ENCODE results near the gene PI4KA.
A peak's percentile ranks its signal among the peaks of the same experiment; 100 is the strongest.

Gene PI4KA

DNA sequence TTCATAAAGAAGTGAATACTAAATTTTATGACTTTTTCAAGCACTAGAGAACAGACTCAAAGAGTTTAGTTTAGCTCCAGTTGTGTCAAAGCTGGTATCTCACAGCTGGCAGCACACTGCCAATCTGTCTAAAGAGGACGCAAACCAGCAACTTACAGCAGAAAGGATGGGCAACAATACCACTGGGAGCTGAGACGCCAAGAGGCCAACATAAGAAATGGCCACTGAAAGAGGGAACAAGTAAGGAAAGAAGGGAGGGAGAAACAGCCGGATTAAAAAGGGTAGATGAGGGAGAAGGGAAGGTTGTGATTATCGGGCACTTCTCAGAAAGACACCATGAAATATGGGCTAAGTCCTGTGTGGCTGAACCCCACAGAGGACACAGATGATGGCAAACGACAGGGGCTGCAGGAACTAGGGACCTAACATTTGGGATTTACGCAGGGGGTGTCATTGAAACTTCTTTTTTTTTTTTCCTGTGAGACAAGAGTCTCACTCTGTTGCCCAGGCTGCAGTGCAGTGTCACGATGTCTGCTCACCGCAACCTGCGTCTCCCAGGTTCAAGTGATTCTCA is 43.0 kb downstream of the PI4KA start:
- DNase-seq, result no peak

DNA sequence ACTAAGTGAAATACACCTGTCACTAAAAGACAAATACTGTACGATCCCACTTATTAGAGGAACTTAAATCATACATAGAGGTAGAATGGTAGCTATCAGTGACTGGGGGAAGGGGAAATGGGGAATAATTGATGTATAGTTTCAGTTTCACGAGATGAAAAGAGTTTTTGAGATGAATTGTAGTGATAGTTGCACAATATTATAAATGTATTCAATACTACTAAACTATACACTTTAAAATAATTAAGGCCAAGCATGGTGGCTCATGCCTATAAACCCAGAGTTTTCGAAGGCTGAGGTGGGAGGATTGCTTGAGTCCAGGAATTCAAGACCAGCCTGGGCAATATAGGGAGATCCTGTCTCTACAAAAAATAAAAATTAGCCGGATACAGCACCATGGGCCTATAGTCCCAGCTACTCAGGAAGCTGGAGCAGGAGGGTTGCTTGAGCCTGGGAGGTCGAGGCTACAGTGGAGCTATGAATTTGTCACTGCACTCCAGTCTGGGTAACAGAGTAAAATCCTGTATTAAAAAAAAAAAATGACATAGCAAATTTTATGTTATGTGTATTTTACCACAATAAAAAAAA is 44.3 kb downstream of the PI4KA start:
- DNase-seq, result no peak

DNA sequence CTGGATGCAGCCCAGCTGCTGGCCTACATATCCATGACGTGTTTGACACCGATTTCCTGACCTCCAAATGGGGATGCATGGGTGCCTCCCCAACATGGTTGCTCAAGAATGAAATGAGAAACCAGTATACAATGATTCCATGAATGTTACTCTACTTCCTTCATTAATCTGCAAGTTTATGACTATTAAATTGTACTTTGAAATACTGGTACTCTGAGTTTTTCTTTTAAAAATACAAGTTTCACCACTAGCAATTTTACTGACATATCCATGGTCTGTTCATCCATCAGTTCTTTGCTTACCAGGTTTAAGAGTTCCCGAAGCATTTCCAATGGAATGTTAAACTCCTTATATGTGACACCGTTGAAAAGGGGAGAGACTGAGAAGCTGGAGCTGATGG is 45.6 kb downstream of the PI4KA start:
- DNase-seq, result no peak

DNA sequence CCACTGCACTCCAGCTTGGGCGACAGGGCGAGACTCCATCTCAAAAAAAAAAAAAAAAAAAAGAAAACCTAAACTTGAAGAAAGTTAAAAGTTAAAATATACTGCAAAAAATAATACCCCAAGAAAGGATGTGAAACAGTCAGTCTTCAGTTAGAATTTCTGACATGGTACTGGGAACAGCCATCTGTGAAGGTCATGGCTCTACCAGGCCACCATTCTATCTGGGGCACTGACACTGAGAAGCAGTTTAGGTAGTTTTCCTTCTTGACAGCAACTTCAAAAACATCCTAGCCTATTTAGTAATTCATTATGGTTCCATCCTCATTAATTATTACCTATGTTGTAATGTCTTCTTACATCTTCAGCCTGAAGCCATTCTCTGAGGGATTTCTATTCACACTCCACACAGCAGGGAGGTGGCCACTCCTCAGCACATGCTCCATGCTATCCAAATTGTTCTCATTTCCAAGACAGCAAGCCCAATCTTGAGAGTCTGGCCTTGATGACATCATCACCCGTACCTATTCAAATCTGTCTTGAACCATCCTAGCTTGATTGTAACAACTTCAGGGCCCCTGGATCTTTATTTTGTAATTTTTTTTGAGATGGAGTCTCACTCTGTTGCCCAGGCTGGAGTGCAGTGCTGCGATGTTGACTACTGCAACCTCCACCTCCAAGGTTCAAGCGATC is 46.5 kb downstream of the PI4KA start:
- no peak for DNase-seq

DNA sequence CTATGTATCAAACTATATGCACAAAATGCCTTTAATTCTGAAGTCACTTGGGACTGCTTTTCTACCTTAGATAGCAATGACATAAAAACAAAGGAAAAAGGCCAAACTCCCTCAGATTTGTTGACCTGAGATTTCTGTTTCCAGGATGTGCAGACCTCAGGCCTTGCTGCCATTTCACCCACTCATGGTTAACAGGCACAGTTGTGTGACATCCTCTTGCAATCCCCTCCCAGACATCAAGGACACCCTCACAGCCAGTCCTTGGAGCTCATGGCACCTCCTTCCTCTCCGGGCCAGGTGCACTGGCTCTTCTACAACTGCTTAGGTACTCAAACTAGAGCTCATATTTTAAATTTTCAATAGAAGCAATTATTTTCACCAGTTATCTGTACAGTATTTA is 47.4 kb downstream of the PI4KA start:
- no peak for DNase-seq

DNA sequence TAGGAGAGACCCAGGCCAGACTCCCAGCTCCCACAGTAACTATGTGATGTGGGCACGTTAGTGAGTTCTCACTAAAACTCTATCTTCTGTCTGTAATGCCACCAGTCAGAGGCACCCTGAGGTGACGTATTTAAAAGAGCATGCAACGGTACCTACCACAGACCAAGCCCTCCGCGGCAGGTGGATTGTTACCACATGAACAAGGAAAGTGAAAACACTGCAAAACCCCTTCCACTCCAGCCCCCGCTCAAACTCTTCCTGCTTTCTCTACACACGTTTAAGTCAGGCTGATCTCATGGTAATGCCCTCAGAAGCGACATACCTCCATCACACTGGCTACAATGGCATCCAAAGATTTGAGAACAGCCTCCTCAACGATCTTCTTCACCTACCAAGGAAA is 48.0 kb downstream of the PI4KA start:
- peak; percentile 37 for DNase-seq

DNA sequence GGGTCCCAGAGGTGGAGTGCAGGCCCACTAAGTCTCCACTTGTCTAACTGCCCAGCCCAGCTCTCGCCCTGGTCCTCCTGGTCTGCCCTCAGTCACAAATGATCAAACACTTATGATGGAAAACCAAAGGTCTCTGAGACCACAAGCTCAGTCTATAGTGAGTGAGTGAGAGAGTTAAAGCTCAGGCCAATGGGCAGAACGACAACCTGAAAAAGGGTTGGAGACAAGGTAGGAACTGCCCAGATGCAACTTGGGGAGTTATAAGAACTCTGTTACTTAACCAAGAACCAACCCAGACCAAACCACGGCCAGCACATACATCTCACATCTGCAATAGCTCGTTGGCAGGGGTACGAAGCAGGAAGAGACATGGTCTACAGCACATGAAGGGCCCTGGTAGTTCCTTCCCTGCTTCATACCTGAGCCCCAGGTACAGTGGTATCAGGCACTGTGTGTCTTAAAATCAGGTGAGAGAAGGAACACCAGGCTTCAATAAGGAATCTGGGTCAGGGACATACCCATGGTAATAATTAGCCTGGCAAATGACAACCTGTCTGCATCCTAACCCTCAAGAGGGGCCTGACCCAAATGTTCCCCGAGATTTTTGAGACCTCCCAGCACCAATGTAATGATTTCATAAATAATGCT is 48.9 kb downstream of the PI4KA start:
- no peak for DNase-seq

DNA sequence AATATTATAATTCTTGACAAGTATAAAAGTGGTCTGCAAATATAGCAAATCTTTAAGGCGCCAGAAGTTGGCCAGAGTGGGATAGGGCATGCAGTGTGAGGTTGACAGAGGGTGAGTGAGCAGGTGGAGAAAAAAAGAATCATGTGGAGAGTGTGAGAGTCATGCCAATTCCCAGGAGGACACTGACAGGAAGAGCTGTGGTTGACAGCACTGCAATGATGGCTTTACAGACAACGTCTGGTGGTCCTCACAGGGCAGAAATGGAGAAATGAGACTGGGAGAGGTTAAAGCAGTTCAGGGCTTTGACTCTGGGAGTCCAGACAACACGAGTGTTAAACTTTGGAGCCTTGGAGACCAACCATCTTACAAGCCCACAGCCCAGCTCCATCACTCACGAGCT is 49.8 kb downstream of the PI4KA start:
- no peak for DNase-seq

DNA sequence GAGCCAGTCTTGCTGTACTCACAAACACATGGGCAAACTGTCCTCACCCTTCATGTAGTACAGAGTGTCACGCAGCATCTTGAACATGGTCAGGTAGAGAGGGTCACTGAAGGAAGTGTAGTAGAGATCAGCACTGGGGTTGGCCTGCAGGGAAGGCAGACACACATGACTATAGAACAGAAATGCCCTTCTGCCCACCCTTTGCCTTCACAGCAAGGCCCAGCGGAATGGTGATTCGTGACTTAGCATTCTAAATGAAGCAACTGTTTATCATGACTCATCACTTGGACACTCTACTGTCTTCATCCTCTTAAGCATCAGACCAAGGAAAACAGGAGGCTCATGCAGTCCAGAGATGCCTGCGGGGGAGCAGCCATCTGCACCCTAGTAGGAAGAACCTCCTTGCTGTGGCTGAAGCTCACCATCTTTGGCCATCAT is 51.3 kb downstream of the PI4KA start:
- no peak for DNase-seq

DNA sequence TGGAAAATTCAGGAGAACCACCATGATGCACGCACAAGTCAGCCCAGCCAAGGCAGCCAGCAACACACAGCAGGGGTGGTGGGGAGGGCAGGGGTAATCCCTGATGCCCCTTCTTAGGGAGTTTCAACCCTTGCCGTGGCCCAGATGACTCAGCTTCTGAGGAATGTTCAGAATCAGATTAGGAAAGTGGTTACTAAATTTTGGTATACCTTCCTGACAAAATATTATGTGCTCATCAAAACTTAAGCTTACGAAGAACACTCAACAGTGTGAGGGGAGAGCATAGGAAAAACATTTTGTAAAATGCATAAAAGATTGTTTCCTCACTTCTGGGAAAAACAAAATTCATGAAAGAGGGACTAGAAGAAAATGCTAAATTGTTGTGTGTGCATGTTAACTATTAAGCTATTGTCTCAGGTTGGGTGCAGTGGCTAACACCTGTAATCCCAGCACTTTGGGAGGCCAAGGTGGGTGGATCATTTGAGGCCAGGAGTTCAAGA is 52.6 kb downstream of the PI4KA start:
- no peak for DNase-seq

DNA sequence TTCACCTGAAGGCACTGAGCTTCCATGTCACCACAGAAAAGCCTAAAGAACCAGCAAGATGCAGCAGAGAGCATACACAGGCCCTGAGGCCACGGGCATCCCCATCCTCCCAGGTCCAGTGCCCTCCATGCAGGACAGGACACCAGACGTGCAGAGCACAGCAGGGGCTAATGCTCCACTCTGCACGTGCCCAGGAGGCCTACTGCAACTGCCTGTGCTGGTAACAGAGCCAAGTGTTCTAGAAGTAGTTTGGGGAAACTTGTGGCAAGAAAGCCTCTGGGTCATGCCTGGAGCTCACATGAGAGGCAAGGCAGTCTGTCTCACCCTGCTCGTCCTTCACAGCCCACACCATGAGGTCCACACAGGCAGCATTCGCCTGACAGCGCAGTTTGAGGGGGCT is 54.0 kb downstream of the PI4KA start:
- DNase-seq, result no peak

DNA sequence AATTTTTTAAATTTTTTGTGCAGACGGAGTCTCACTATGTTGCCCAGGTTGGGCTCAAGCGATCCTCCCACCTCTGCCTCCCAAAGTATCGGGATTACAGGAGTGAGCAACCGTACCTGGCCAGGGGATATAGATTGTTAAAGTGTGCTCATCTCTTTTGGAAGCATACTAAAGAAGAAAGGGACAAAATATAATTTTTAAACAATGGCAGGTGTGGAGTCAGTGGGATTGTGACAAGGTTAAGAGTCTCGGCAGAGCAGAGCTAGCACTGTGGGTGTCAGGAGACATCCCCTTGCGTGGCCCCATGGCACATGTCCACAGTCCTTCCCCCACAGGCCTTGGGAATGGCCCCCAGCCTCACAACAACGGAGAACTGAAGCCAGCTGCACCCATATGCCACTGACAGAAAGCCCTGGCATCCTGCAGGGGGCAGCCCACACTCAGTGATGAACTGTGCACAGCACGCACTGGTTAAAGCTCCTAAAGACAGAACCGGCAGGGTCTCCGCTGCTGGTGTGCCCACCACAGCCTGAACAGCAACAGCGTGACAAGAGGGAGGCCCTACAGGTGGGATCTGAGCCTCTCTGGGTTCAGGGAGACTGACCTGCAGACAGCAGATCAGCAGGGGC is 54.8 kb downstream of the PI4KA start:
- DNase-seq, result peak; percentile 7

DNA sequence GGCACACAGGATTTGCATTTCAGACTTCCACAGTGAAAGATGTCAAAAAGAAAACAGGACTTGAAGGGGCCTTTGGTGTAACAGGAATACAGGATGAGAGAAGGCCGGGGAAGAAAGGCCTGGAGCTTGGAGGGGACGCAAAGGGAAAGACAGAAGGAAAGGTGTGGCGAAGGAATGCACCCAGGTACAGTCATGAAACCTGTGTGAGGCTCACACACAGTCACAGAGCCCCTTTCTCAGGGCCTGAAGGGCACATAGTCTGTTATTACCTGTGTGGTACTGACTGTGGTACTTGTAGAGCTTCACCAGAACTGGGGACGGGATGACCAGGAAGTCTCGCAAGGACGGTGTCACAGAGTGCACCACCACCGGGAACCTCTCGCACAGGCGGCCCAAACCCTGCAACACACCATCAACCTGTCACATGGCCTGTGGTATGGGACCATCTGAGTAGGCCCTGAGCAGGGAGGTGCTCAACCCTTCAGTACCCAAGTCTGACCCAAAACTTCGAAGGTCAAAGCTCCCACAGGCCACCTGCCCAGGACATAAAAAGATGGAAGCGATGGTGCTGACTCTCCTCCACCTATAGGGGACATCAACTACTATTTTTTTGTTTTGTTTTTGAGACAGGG is 55.6 kb downstream of the PI4KA start:
- DNase-seq, result no peak

DNA sequence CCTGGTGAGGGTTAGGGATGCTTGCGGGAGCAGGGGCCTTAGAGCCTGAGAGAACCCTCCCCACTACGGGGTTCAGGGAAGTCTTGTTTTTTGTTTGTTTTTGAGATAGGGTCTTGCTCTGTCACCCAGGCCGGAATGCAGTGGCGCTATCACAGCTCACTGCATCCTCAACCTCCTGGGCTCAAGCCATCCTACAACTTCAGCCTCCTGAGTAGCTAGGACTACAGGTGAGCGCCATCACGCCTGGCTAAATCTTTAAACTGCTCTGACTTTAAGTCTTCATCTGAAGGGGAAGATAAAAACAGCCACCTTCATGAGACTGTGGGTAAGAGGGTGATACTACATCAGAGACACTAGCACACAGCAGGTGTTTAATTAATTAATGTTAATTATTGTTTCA is 56.2 kb downstream of the PI4KA start:
- no peak for DNase-seq

DNA sequence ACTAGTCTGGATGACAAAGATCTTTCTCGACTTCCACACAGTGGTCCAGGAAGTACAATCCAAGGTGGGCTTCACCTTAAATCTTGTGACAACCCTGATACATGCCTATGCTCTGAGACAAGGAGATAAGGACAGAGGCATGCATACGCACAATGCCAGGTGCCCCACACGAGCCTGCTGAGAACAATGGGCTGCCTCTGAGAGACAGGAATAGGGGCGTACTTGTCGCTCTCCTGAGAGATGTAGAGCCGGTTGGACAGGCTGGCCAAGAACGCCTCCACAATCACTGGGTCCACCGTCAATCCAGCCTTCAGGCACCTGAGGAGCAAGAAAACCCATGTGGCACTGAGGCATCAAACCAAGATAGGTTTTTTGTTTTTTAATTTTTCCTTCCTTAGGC is 59.2 kb downstream of the PI4KA start:
- no peak for DNase-seq

DNA sequence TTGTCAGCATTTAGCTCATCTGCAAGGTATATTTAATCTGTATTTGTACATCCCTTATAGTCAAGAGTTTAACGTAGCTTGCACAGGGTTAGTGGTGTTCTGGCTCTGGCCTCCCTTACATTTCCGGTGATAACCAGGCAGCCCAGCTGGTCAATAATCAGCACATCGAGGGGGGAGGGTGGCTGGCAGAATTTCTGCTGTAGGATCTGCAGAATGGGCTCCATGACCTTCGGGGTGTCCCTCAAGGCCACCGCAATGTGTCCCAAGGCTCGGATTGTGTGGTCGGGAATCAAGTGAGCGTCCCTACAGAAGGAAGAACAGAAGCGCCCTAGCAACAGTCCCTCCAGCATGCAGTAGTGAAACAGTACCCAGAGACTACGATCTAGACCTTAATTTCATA is 59.6 kb downstream of the PI4KA start:
- no peak for DNase-seq

DNA sequence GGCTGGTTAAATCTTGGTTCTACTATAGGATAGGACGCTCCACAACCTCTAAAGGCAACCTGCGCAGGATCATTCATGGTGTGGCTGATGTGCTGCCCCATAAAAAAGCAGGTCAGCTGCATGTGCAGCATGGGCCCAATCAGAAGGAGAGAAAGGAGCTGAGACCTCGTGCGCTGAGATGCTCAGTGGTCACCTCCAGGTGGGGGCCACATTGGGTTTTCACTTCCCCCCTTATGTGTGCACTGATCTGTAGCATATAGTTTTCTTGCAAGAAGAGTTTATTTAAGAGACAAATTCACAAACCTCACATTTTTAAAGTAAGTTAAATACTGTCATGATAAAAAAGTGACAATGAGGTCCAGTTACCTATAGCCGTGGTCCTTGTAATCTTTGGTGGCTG is 60.4 kb downstream of the PI4KA start:
- DNase-seq, result no peak

DNA sequence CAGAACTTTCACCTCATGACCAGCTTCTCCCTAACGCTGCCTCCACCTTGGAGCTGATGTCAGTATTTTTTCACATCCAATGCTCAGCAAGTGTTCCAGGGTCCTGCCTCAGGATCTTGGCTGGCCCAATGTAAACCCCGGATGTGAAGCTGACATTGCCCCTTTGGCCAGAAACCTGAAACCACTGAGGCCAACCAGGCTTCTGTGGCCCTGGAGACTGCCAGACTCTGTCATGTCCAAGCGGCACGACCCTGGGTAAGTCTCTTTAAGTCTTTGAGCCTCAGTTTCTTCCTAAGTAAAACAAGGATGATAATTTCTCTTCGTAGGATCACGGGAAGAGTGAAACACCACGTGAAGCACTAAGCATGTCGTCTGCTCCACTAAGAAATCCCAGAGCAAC is 61.9 kb downstream of the PI4KA start:
- no peak for DNase-seq

DNA sequence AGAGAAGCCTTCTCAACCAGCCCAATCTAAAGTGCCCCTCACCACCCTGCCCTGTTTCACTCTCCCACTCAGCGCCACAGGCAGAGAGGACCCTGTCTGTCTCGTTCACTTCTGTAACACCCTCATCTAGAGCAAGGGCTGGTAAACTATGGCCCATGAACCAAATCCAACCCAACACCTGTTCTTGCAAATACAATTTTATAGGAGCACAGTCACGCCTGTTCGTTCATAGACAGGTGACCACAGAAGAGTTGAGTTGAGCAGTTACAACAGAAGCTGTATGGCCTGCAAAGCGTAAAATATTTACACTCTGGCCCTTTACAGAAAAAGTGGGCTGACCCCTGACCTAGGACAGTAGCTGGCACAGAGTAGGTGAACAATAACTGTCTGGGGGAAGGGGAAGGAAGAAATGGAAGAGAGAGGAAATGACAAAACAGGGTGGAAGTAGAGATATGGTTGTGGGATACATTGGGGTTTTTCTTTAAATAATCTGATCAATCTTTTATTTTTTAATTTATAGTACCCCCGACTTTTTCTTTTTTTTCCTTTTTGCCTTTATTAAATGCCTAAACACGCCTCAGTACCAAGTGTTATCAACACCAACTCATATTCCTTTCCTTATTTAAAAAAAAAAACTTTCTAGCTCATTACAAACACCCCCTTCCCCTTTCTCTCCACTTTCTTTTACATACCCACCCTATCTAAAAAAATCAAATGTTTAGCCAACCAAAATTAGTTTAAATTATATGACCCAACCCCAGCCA is 63.8 kb downstream of the PI4KA start:
- no peak for DNase-seq

DNA sequence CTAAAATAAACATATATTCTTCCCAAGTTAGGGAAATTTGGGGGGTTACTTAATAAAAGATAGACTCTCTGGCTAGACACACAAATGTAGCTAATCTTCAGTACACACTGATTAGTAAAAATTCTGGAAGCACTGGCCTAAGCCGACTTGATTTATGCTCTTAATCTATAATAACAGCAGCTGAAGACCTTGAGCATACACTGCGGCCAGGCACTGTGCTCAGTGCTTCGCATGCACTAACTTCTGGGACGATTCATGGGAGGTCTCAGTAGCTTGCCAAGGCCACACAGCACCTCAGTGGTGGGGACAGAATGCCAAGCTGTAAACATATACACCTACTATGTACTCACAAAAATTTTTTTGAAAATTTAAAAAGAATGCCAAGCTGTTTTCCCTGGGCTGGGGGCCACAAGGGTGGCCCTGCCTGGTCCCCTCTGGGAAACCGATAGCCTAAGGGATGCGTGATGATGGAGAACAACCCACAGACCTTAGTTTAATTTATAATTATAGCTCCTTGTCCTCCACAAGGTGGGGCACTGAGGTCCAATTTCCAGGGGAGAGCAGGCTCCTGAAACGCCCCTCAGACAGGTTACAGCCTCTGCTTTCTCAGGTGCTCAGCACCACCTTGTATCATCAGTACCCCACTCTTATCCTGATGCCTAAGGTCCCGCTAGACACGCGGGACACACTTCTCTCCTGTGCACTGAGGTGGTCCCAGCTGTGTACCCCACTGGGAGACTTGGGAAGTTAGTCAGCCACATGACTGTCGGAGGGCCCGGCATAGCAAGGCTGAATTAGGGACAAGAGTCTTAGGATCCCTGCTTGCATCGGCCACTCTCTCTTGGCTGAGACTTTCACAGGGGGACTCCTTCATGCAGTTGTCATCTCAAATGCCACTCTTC is 64.6 kb downstream of the PI4KA start:
- no peak for DNase-seq
